ENCODE data around the gene SYNPO2. TPM values are rescaled to one million over a fixed set of nuclear protein-coding genes. Genes with fewer than 3 reads are reported as not detected.

SYNPO2 gene
- total RNA-seq, 1 donor from 2014 or later, result 0.09 TPM

GRCh38 chr4:119050527-119051090 is 162.0 kb downstream of the SYNPO2 start:
- Histone ChIP-seq H4K20me1 (ENCODE audit: low read depth) (no peaks in the 10 kb centered on the region), H3K27ac (no peak overlapping the region), H3K4me2 (no peak overlapping the region), H3K36me3 (no peaks in the 10 kb centered on the region), H3K27me3 (no peaks in the 10 kb centered on the region), H3K4me1 (no peaks in the 10 kb centered on the region), H3K9me3 (ENCODE audit: low read depth) (no peaks in the 10 kb centered on the region), H2AFZ (replicated peaks) (no peak overlapping the region), H3K79me2 (ENCODE audit: low read depth) (no peaks in the 10 kb centered on the region), H3K4me3 (no peak overlapping the region), H3K9ac (no peak overlapping the region), H3F3A (ENCODE audit: low read depth) (no peaks in the 10 kb centered on the region)
- H3K9me3 Mint-ChIP-seq, result no peaks in the 10 kb centered on the region
- no peak for TF ChIP-seq CTCF (IDR thresholded peaks at IDR 0.05)
- no peak for TF ChIP-seq EZH2phosphoT487 (IDR thresholded peaks at IDR 0.05)
- no peak for TF ChIP-seq EZH2 (IDR thresholded peaks at IDR 0.05)
- H3K4me3 Mint-ChIP-seq, result no peak overlapping the region
- H3K27me3 Mint-ChIP-seq (ENCODE audit: insufficient read depth, low read depth), result peaks cover 2% of the 10 kb centered on the region
- H3K4me1 Mint-ChIP-seq, result peaks cover 6% of the 10 kb centered on the region
- no peaks in the 10 kb centered on the region for H3K36me3 Mint-ChIP-seq
- no peak for DNase-seq (ENCODE audit: low spot score)
- H3K27ac Mint-ChIP-seq, result no peak overlapping the region

- Histone ChIP-seq H3F3A (ENCODE audit: low read depth) (no peaks in the 10 kb centered on the region), H3K4me2 (no peak overlapping the region), H3K9ac (no peak overlapping the region), H3K36me3 (no peaks in the 10 kb centered on the region), H3K4me3 (no peak overlapping the region), H3K4me1 (no peaks in the 10 kb centered on the region), H3K9me3 (ENCODE audit: low read depth) (no peaks in the 10 kb centered on the region), H2AFZ (replicated peaks) (no peak overlapping the region), H3K79me2 (ENCODE audit: low read depth) (no peaks in the 10 kb centered on the region), H4K20me1 (ENCODE audit: low read depth) (no peaks in the 10 kb centered on the region), H3K27me3 (no peaks in the 10 kb centered on the region), H3K27ac (no peak overlapping the region)
- H3K36me3 Mint-ChIP-seq, result no peaks in the 10 kb centered on the region
- no peak overlapping the region for H3K4me3 Mint-ChIP-seq
- no peak for DNase-seq (ENCODE audit: low spot score)
- no peak overlapping the region for H3K27ac Mint-ChIP-seq
- TF ChIP-seq CTCF (IDR thresholded peaks at IDR 0.05) (no peak), EZH2phosphoT487 (IDR thresholded peaks at IDR 0.05) (no peak), EZH2 (IDR thresholded peaks at IDR 0.05) (no peak)
- peaks cover 3% of the 10 kb centered on the region for H3K27me3 Mint-ChIP-seq (ENCODE audit: insufficient read depth, low read depth)
- H3K9me3 Mint-ChIP-seq, result no peaks in the 10 kb centered on the region
- H3K4me1 Mint-ChIP-seq, result peaks cover 2% of the 10 kb centered on the region
Measured at GRCh38 chr4:119053245-119053644, 164.6 kb downstream of the SYNPO2 start.

GRCh38 chr4:119053997-119054396 is 165.3 kb downstream of the SYNPO2 start:
- Histone ChIP-seq H3K27ac (no peak overlapping the region), H3K9me3 (ENCODE audit: low read depth) (no peaks in the 10 kb centered on the region), H3K79me2 (ENCODE audit: low read depth) (no peaks in the 10 kb centered on the region), H3F3A (ENCODE audit: low read depth) (no peaks in the 10 kb centered on the region), H2AFZ (replicated peaks) (no peak overlapping the region), H3K9ac (no peak overlapping the region), H3K4me2 (no peak overlapping the region), H4K20me1 (ENCODE audit: low read depth) (no peaks in the 10 kb centered on the region), H3K27me3 (no peaks in the 10 kb centered on the region), H3K4me1 (no peaks in the 10 kb centered on the region), H3K4me3 (no peak overlapping the region), H3K36me3 (no peaks in the 10 kb centered on the region)
- peaks cover 3% of the 10 kb centered on the region for H3K27me3 Mint-ChIP-seq (ENCODE audit: insufficient read depth, low read depth)
- TF ChIP-seq CTCF (IDR thresholded peaks at IDR 0.05), result no peak
- TF ChIP-seq EZH2phosphoT487 (IDR thresholded peaks at IDR 0.05), result no peak
- TF ChIP-seq EZH2 (IDR thresholded peaks at IDR 0.05), result no peak
- DNase-seq (ENCODE audit: low spot score), result no peak
- H3K4me1 Mint-ChIP-seq, result peaks cover 2% of the 10 kb centered on the region
- no peak overlapping the region for H3K4me3 Mint-ChIP-seq
- H3K27ac Mint-ChIP-seq, result no peak overlapping the region
- H3K9me3 Mint-ChIP-seq, result no peaks in the 10 kb centered on the region
- no peaks in the 10 kb centered on the region for H3K36me3 Mint-ChIP-seq
